SK-N-SH treated with all-trans-retinoic acid at 6 μM for 48 hours (cell line): ENCODE data around the gene HIF3A.

Source experiments
- ATAC-seq: fragments of 200-7000 bp; cut with Tn5 transposase; 3 replicates; pipeline ENCODE4 v1.9.1; 2020; ENCODE audit warnings: mild to moderate bottlenecking, moderate library complexity
- ARNTL ChIP-seq: fragments of 450-650 bp; formaldehyde crosslinking; IDR thresholded peaks from 2 replicates; pipeline ENCODE4 v1.5.0; 2020; ENCODE audit warnings: low read depth, mild to moderate bottlenecking, moderate library complexity, borderline replicate concordance
- BACH2 ChIP-seq: fragments of 250-450 bp; sonication (Bioruptor Pico); IDR thresholded peaks from 2 replicates; pipeline ENCODE4 v1.9.0; 2021; ENCODE audit warnings: mild to moderate bottlenecking, borderline replicate concordance
- CREB5 ChIP-seq: fragments of 250-450 bp; sonication (Bioruptor Pico); IDR thresholded peaks from 2 replicates; pipeline ENCODE4 v1.5.1; 2020; ENCODE audit warnings: low read depth, mild to moderate bottlenecking, moderate library complexity
- CSDC2 ChIP-seq: fragments of 250-450 bp; sonication (Bioruptor Pico); IDR thresholded peaks from 2 replicates; pipeline ENCODE4 v1.5.0; 2020; ENCODE audit warnings: mild to moderate bottlenecking, moderate library complexity
- CSRNP3 ChIP-seq: fragments of 250-450 bp; sonication (Bioruptor Pico); IDR thresholded peaks from 2 replicates; pipeline ENCODE4 v1.5.1; 2021; ENCODE audit warnings: mild to moderate bottlenecking, moderate library complexity
- ESRRG ChIP-seq: fragments of 250-450 bp; sonication (Bioruptor Pico); IDR thresholded peaks from 2 replicates; pipeline ENCODE4 v1.6.1; 2021; ENCODE audit warnings: mild to moderate bottlenecking
- GLIS3 ChIP-seq: fragments of 250-450 bp; sonication (Bioruptor Pico); IDR thresholded peaks from 2 replicates; pipeline ENCODE4 v1.5.0; 2020; ENCODE audit warnings: mild to moderate bottlenecking, moderate library complexity
- ISL1 ChIP-seq: fragments of 250-450 bp; sonication (Bioruptor Pico); IDR thresholded peaks from 2 replicates; pipeline ENCODE4 v2.1.2; 2022; ENCODE audit warnings: mild to moderate bottlenecking, moderate library complexity
- OSR1 ChIP-seq: fragments of 250-450 bp; sonication (Bioruptor Pico); IDR thresholded peaks from 2 replicates; pipeline ENCODE4 v1.8.0; 2022; ENCODE audit warnings: moderate library complexity, mild to moderate bottlenecking, inconsistent platforms
- PATZ1 ChIP-seq: fragments of 250-450 bp; sonication (Bioruptor Pico); IDR thresholded peaks from 2 replicates; pipeline ENCODE4 v1.8.0; 2020; ENCODE audit warnings: mild to moderate bottlenecking, moderate library complexity, borderline replicate concordance
- PPARA ChIP-seq: fragments of 250-450 bp; sonication (Bioruptor Pico); IDR thresholded peaks from 2 replicates; pipeline ENCODE4 v1.5.0; 2020; ENCODE audit warnings: mild to moderate bottlenecking, borderline replicate concordance
- RARB ChIP-seq: fragments of 250-450 bp; sonication (Bioruptor Pico); IDR thresholded peaks from 2 replicates; pipeline ENCODE4 v1.8.0; 2021; ENCODE audit warnings: mild to moderate bottlenecking, moderate library complexity
- SNAI2 ChIP-seq: fragments of 250-450 bp; sonication (Bioruptor Pico); IDR thresholded peaks from 2 replicates; pipeline ENCODE4 v1.5.0; 2020; ENCODE audit warnings: mild to moderate bottlenecking, moderate library complexity
- TCF4 ChIP-seq: fragments of 250-450 bp; sonication (Bioruptor Pico); IDR thresholded peaks from 2 replicates; pipeline ENCODE4 v1.8.0; 2021; ENCODE audit warnings: mild to moderate bottlenecking, moderate library complexity, borderline replicate concordance
- TOX ChIP-seq: fragments of 250-450 bp; sonication (Bioruptor Pico); IDR thresholded peaks from 2 replicates; pipeline ENCODE4 v1.8.0; 2021; ENCODE audit warnings: mild to moderate bottlenecking, moderate library complexity, borderline replicate concordance
- TSHZ2 ChIP-seq: fragments of 250-450 bp; sonication (Bioruptor Pico); IDR thresholded peaks from 2 replicates; pipeline ENCODE4 v1.5.0; 2020; ENCODE audit warnings: mild to moderate bottlenecking, moderate library complexity
- ZC3H10 ChIP-seq: fragments of 250-450 bp; sonication (Bioruptor Pico); IDR thresholded peaks from 2 replicates; pipeline ENCODE4 v1.5.1; 2021; ENCODE audit warnings: mild to moderate bottlenecking, moderate library complexity
- ZNF565 ChIP-seq: fragments of 450-650 bp; formaldehyde crosslinking; conservative IDR thresholded peaks from 2 replicates; pipeline ENCODE4 v1.5.0; 2020; ENCODE audit warnings: low read depth, mild to moderate bottlenecking, moderate library complexity
- ZNF70 ChIP-seq: fragments of 450-650 bp; formaldehyde crosslinking; IDR thresholded peaks from 2 replicates; pipeline ENCODE4 v1.5.0; 2020; ENCODE audit warnings: mild to moderate bottlenecking, moderate library complexity
- ZNF8 ChIP-seq: fragments of 450-650 bp; formaldehyde crosslinking; IDR thresholded peaks from 2 replicates; pipeline ENCODE4 v1.5.0; 2020; ENCODE audit warnings: mild to moderate bottlenecking, moderate library complexity

The HIF3A gene

DNA sequence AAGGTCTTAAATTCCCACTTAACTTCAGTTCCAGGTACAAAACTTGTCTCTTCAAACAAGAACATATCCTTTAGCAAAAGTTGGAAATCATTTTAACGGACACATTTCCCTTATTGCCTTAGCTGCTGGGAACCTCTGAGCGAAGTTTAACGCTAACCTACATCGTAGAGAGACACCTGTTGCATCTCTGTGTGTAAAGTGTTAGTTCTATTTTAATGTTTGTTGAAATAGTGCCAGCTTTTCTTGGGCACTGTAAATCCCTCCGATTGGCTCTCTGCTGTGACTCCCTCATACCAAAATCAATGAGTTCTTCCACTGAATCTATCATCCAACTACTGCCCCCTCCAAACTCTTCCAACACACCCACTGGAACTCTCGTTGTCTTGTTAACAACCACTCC is 2.3 kb upstream of the HIF3A start:
- TF ChIP-seq CSDC2 (CRISPR knock-in tag) = no peak
- no peak for TF ChIP-seq PPARA
- TF ChIP-seq TSHZ2 (CRISPR knock-in tag) = no peak
- TF ChIP-seq ARNTL = no peak
- TF ChIP-seq ZC3H10 = no peak
- no peak for TF ChIP-seq CREB5
- no peak for TF ChIP-seq OSR1
- no peak for TF ChIP-seq ZNF8 (CRISPR knock-in tag)
- no peak for TF ChIP-seq ESRRG
- no peak for TF ChIP-seq PATZ1
- TF ChIP-seq TCF4 (CRISPR knock-in tag) = no peak
- no peak for TF ChIP-seq GLIS3
- no peak for TF ChIP-seq ZNF565
- no peak for TF ChIP-seq ZNF70 (CRISPR knock-in tag)
- TF ChIP-seq TOX = no peak
- TF ChIP-seq SNAI2 (CRISPR knock-in tag) = no peak
- TF ChIP-seq ISL1 = no peak
- TF ChIP-seq BACH2 (CRISPR knock-in tag) = no peak
- no peak for TF ChIP-seq CSRNP3 (CRISPR knock-in tag)
- no peak for ATAC-seq

- ATAC-seq = no peak
- TF ChIP-seq ZNF70 (CRISPR knock-in tag) (no peak), TCF4 (CRISPR knock-in tag) (no peak), BACH2 (CRISPR knock-in tag) (no peak), CREB5 (no peak)
- TF ChIP-seq, all 23 proteins: peak for 0
These were observed 1.2 kb upstream of the HIF3A start for GRCh38 chr19:46295401-46296201.

- TF ChIP-seq ESRRG = no peak
- no peak for TF ChIP-seq PATZ1
- TF ChIP-seq CREB5 = no peak
- TF ChIP-seq RARB (CRISPR knock-in tag) = no peak
- no peak for ATAC-seq
These were observed 701 bp upstream of the HIF3A start for GRCh38 chr19:46296202-46296480.
